Gastroesophageal sphincter (tissue), 3 donors: ENCODE measurements around the gene PAXIP1.

Experiments
- CTCF ChIP-seq, 4 experiments: fragments of 200-600 bp in 2 of 4; fragments of 450-650 bp in 2 of 4; sonication (generic) in 1 of 4; IDR thresholded peaks; one replicate each; pipeline ENCODE4 v1.5.1; 2017 to 2019; ENCODE audit warnings: antibody characterized with exemption in 4 of 4, mild to moderate bottlenecking in 2 of 4, moderate library complexity in 2 of 4
- EP300 ChIP-seq: sonication (generic); formaldehyde crosslinking; IDR thresholded peaks from one replicate; pipeline ENCODE4 v1.6.1; 2017; ENCODE audit warnings: antibody characterized with exemption, mild to moderate bottlenecking
- POLR2A ChIP-seq, 2 donors: fragments of 450-650 bp; IDR thresholded peaks; one replicate each; pipeline ENCODE4 v1.6.1; 2017; ENCODE audit warnings: antibody characterized with exemption in 2 of 2, mild to moderate bottlenecking in 2 of 2, moderate library complexity in 1 of 2
- POLR2AphosphoS5 ChIP-seq: sonication (generic); formaldehyde crosslinking; IDR thresholded peaks from one replicate; pipeline ENCODE4 v1.6.1; 2017; ENCODE audit warnings: antibody characterized with exemption

DNA sequence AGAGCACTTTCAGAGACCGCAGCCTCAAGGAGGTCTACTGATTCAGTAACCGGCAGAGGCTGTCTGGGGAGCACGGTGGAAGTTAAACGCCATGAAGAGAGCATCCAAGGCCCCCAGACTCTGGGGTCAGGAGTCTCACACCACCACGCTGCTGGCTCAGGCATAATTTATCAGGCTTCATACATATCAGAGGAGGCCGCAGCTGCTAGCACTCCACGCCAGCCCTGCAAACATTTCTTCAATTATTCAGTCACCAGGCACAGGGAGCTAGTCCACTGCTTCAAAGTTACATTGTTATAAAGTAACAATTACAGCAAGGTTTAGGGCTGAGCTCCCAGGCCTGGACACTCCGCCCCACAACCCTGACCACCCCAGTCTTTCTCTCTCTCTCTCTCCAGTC is 97.8 kb downstream of the PAXIP1 start:
- TF ChIP-seq POLR2AphosphoS5 (no peak), CTCF (IDR thresholded peaks at IDR 0.05) (no peak), POLR2A (IDR thresholded peaks at IDR 0.05) (no peak), EP300 (no peak)
